PFSK-1 (cell line): ENCODE results near the gene HERPUD2.

Experiments used
- FOXP2 ChIP-seq: optimal IDR thresholded peaks from 2 replicates; pipeline ENCODE3; 2011; ENCODE audit warnings: borderline replicate concordance, control low read depth, inconsistent platforms; ENCODE audit not compliant: insufficient read depth; ENCODE audit errors: extremely low read length, extremely low read depth
- POLR2AphosphoS5 ChIP-seq: IDR thresholded peaks from 2 replicates; pipeline ENCODE4 v1.6.1; 2012; ENCODE audit warnings: low read depth, mild to moderate bottlenecking, control low read depth, low read length, moderate library complexity
- SIN3A ChIP-seq: IDR thresholded peaks from 2 replicates; pipeline ENCODE4 v1.6.1; 2012; ENCODE audit warnings: mild to moderate bottlenecking, low read length, moderate library complexity, borderline replicate concordance; ENCODE audit not compliant: insufficient read depth
- TAF1 ChIP-seq: IDR thresholded peaks from 2 replicates; pipeline ENCODE4 v1.6.1; 2012; ENCODE audit warnings: low read length, control low read depth, borderline replicate concordance; ENCODE audit not compliant: insufficient read depth
- TF ChIP-seq, protein P1 (sequence below), 2 experiments: IDR thresholded peaks; 2 replicates each; pipeline versions ENCODE4 v1.6.1 to v1.8.0; 2011 to 2012; ENCODE audit warnings: low read depth in 2 of 2, low read length in 2 of 2, control low read depth in 1 of 2, inconsistent platforms in 1 of 2, mild to moderate bottlenecking in 1 of 2, moderate library complexity in 1 of 2; ENCODE audit not compliant: insufficient read depth in 1 of 2

DNA sequence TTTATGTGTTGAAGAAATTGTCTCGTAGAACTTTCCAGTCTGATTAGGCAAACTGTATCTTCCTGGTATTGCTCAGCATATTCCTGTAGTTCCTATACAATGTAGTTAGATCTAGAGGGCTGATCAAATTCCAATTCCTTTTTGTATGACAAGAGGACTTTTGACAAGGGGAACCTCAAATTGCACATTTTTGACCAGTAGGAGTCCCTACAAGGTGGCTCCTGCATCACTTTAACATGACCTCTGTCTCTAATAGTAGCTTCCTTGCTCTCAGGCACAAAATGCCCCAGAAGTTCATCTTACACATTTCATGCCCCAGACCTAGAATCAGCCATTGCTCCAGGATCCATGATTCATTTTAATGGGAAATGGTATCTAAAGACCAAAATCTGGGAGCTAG is 18.7 kb downstream of the HERPUD2 start:
- TF ChIP-seq SIN3A (no peak), POLR2AphosphoS5 (no peak), TAF1 (no peak), FOXP2 (no peak)
- TF ChIP-seq, protein P1, sequence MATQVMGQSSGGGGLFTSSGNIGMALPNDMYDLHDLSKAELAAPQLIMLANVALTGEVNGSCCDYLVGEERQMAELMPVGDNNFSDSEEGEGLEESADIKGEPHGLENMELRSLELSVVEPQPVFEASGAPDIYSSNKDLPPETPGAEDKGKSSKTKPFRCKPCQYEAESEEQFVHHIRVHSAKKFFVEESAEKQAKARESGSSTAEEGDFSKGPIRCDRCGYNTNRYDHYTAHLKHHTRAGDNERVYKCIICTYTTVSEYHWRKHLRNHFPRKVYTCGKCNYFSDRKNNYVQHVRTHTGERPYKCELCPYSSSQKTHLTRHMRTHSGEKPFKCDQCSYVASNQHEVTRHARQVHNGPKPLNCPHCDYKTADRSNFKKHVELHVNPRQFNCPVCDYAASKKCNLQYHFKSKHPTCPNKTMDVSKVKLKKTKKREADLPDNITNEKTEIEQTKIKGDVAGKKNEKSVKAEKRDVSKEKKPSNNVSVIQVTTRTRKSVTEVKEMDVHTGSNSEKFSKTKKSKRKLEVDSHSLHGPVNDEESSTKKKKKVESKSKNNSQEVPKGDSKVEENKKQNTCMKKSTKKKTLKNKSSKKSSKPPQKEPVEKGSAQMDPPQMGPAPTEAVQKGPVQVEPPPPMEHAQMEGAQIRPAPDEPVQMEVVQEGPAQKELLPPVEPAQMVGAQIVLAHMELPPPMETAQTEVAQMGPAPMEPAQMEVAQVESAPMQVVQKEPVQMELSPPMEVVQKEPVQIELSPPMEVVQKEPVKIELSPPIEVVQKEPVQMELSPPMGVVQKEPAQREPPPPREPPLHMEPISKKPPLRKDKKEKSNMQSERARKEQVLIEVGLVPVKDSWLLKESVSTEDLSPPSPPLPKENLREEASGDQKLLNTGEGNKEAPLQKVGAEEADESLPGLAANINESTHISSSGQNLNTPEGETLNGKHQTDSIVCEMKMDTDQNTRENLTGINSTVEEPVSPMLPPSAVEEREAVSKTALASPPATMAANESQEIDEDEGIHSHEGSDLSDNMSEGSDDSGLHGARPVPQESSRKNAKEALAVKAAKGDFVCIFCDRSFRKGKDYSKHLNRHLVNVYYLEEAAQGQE (IDR thresholded peaks at IDR 0.05; ENCODE audit: insufficient read depth in 1 of 2, low read depth in 2 of 2, low read length in 2 of 2) = no peak
